ENCODE results near the gene RBP3.

RBP3 gene

GRCh38 chr10:47359626-47360418 lies 11.7 kb downstream of the RBP3 start:
- no peak for DNase-seq

GRCh38 chr10:47360419-47361040 lies 12.4 kb downstream of the RBP3 start:
- no peak for DNase-seq

GRCh38 chr10:47361293-47361692 lies 13.1 kb downstream of the RBP3 start:
- no peak for DNase-seq

- DNase-seq, result no peak
These were observed 14.0 kb downstream of the RBP3 start for GRCh38 chr10:47362199-47362598.

GRCh38 chr10:47363781-47364180 lies 15.6 kb downstream of the RBP3 start:
- no peak for DNase-seq

- no peak for DNase-seq
These were observed 16.2 kb downstream of the RBP3 start for GRCh38 chr10:47364366-47364765.

- no peak for DNase-seq
These were observed 16.7 kb downstream of the RBP3 start for GRCh38 chr10:47364911-47365310.

GRCh38 chr10:47365431-47366180 lies 17.4 kb downstream of the RBP3 start:
- no peak for DNase-seq

- no peak for DNase-seq
These were observed 18.0 kb downstream of the RBP3 start for GRCh38 chr10:47366181-47366631.

GRCh38 chr10:47366731-47367460 lies 18.7 kb downstream of the RBP3 start:
- DNase-seq, result no peak

GRCh38 chr10:47367646-47368045 lies 19.5 kb downstream of the RBP3 start:
- no peak for DNase-seq

GRCh38 chr10:47368431-47369180 lies 20.4 kb downstream of the RBP3 start:
- no peak for DNase-seq

- no peak for DNase-seq
These were observed 21.2 kb downstream of the RBP3 start for GRCh38 chr10:47369251-47369894.

- no peak for DNase-seq
These were observed 22.0 kb downstream of the RBP3 start for GRCh38 chr10:47370015-47370767.

- DNase-seq, result no peak
These were observed 22.7 kb downstream of the RBP3 start for GRCh38 chr10:47370878-47371277.

- DNase-seq, result no peak
These were observed 23.7 kb downstream of the RBP3 start for GRCh38 chr10:47371629-47372485.

- DNase-seq, result no peak
These were observed 24.6 kb downstream of the RBP3 start for GRCh38 chr10:47372726-47373125.

GRCh38 chr10:47374611-47375536 lies 26.7 kb downstream of the RBP3 start:
- DNase-seq, result no peak
